Colonic mucosa (tissue), 4 donors: ENCODE data around the gene CNPPD1. TPM values are rescaled to one million over a fixed set of nuclear protein-coding genes. Genes with fewer than 3 reads are reported as not detected.

Experiments used
- DNase-seq: peaks from one replicate; pipeline ENCODE4 v3.0.0-alpha.2; 2020
- H3K27ac ChIP-seq: fragments of 200-600 bp; one replicate; pipeline ENCODE4 v1.8.0; 2021
- H3K27me3 ChIP-seq: fragments of 200-600 bp; one replicate; pipeline ENCODE4 v1.8.0; 2021
- H3K36me3 ChIP-seq: fragments of 200-600 bp; one replicate; pipeline ENCODE4 v1.8.0; 2021
- H3K4me1 ChIP-seq: fragments of 200-600 bp; one replicate; pipeline ENCODE4 v1.8.0; 2021; ENCODE audit warnings: mild to moderate bottlenecking
- H3K4me3 ChIP-seq: fragments of 200-600 bp; one replicate; pipeline ENCODE4 v1.8.0; 2021
- H3K9ac ChIP-seq, 2 donors: one replicate each; pipeline ENCODE4 v1.7.0; 2013; ENCODE audit warnings: control low read depth in 2 of 2, low read depth in 2 of 2, low read length in 2 of 2
- H3K9me3 ChIP-seq: fragments of 200-600 bp; one replicate; pipeline ENCODE4 v1.8.0; 2021
- intact Hi-C: fragments of 100-400 bp; cut with DNase I; formaldehyde crosslinking; loops from one replicate; pipeline ENCODE4 v1.14.1; 2022
- total RNA-seq, 2 donors: library from RNA; stranded (reverse); fragmentation: NEBNext Ultra II Directional in 1 of 2; extraction: Animal tissue kit (Norgen Biotek cat#: 25700) in 1 of 2; gene quantifications; one replicate each; pipeline ENCODE4 v1.2.1, GENCODE V29; 2021
- TF ChIP-seq, protein P1 (sequence below): fragments of 200-600 bp; IDR thresholded peaks from one replicate; pipeline ENCODE4 v1.8.0; 2022; ENCODE audit warnings: antibody characterized with exemption, mild to moderate bottlenecking
- donor health status: healthy.
- donor health status: DM: no; HTN: no; CAD: no.
- donor health status: DM: no; HTN: no; CAD: no.

CNPPD1 gene
- total RNA-seq, 2 donors from 2014 or later: 80.7 to 98.2 TPM

DNA sequence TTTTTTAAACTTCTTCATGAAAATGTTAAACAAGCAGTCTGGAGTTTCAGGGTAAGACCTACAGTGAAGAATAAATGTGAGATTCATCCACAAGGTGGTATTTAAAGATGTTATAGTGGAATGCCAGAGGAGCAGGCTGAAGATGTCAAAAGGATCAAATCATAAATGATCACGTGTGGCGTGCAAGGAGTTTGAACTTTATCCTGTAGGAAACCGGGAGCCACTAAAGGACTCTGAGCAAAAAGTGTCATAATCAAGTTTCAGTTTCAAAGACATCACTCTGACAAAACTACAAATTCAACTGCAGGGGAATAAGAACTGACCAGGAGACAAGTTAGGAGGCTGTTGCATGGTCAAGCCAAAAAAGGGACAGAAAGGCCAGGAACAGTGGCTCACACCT lies 36.0 kb downstream of the CNPPD1 start:
- TF ChIP-seq, protein P1, sequence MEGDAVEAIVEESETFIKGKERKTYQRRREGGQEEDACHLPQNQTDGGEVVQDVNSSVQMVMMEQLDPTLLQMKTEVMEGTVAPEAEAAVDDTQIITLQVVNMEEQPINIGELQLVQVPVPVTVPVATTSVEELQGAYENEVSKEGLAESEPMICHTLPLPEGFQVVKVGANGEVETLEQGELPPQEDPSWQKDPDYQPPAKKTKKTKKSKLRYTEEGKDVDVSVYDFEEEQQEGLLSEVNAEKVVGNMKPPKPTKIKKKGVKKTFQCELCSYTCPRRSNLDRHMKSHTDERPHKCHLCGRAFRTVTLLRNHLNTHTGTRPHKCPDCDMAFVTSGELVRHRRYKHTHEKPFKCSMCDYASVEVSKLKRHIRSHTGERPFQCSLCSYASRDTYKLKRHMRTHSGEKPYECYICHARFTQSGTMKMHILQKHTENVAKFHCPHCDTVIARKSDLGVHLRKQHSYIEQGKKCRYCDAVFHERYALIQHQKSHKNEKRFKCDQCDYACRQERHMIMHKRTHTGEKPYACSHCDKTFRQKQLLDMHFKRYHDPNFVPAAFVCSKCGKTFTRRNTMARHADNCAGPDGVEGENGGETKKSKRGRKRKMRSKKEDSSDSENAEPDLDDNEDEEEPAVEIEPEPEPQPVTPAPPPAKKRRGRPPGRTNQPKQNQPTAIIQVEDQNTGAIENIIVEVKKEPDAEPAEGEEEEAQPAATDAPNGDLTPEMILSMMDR: no peak
- H3K9me3 ChIP-seq: no peaks in the 10 kb centered on the region
- no peak overlapping the region for H3K27ac ChIP-seq
- no peaks in the 10 kb centered on the region for H3K36me3 ChIP-seq
- H3K9ac ChIP-seq: no peak overlapping the region
- H3K4me3 ChIP-seq: no peak overlapping the region
- intact Hi-C loops: no loop called here
- DNase-seq: no peak
- H3K27me3 ChIP-seq: no peaks in the 10 kb centered on the region
- H3K4me1 ChIP-seq: no peaks in the 10 kb centered on the region

DNA sequence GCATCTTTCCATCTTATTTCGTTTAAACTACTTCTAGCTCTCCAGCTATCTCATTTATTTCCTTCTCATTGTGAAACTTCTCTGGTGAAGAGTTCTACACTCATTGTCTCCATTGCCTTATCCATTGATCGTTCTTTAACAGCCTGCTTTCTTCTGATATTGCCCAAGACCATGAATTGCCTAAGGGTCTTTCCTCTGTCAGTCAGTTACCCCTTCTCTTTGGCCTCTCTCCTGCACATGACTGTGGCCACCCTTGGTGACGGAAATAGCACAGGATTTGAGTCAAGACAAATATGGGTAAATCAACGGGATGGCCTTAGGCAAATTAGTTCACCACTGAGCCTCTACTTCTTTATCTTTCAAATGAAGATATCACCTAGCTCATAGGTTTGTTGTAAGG lies 42.7 kb downstream of the CNPPD1 start:
- TF ChIP-seq, protein P1: no peak
- H3K4me3 ChIP-seq: no peak overlapping the region
- no peaks in the 10 kb centered on the region for H3K27me3 ChIP-seq
- DNase-seq: no peak
- H3K9me3 ChIP-seq: no peaks in the 10 kb centered on the region
- no peak overlapping the region for H3K27ac ChIP-seq
- no peaks in the 10 kb centered on the region for H3K4me1 ChIP-seq
- H3K9ac ChIP-seq: no peak overlapping the region
- no peaks in the 10 kb centered on the region for H3K36me3 ChIP-seq
- intact Hi-C loops: no loop called here

DNA sequence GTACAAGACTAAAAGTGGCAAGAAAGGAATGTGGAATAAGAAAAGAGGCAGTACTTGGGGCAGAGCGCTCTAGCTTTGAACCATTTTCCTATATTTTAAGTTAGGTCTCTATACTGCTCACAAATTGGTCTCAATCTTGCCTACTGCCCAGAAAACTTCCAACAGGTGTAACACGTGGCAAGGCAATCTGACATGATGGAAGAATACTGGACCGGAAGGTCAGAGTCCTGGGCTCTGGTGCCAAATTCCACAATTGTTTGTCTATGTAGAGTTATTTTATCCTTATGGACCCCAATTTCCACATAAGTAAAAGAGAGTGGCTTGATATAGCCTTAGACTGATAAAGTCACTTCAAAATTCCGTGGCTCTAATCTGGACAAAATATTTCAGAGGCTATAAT lies 45.0 kb downstream of the CNPPD1 start:
- Histone ChIP-seq H3K9me3 (no peaks in the 10 kb centered on the region), H3K4me1 (peaks cover 4% of the 10 kb centered on the region), H3K9ac (no peak overlapping the region), H3K36me3 (no peaks in the 10 kb centered on the region), H3K27ac (no peak overlapping the region), H3K4me3 (no peak overlapping the region), H3K27me3 (no peaks in the 10 kb centered on the region)
- intact Hi-C loops: no loop called here
- TF ChIP-seq, protein P1: no peak
- DNase-seq: no peak

DNA sequence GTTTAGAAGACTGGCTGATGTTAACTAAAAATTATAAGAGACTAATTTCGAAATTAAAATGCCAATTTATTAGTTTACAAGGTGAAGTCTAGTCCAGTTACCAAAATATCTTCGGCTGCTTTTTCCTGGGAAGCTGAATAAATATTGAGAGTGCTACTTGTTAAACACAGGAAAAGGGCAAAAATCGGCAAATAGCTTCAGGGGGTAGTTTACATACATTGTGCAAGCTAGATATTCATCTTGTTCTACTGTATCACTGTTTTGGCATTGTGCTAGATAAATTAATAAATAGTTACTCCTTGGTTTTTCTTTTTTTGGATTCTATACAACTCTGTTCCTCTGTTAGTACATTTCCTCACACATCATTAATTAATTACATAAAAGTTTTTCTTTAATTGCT lies 45.4 kb downstream of the CNPPD1 start:
- TF ChIP-seq, protein P1: no peak
- intact Hi-C loops: no loop called here
- no peak overlapping the region for H3K27ac ChIP-seq
- H3K9ac ChIP-seq: no peak overlapping the region
- H3K36me3 ChIP-seq: no peaks in the 10 kb centered on the region
- no peak for DNase-seq
- no peaks in the 10 kb centered on the region for H3K27me3 ChIP-seq
- H3K4me1 ChIP-seq: peaks cover 4% of the 10 kb centered on the region
- no peaks in the 10 kb centered on the region for H3K9me3 ChIP-seq
- no peak overlapping the region for H3K4me3 ChIP-seq

DNA sequence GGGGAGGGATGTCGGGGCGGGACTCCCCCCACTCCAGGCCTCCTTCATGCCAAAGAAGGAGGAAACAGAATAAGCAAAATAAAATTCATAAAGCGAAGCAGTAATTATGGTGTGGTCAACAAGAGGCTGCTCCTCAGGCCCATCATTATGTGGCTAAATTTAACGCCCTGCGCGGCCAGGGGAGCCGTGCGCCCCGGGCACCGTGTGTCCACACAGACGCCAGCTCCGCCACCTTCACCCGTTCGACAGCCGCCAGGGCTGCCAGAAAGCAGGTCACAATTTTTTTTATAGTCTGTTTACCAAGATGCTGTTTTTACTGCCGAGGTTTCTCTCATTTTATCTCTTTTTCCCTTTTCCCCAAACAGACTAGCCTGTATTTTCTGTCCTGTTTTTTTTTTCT lies 47.1 kb downstream of the CNPPD1 start:
- Histone ChIP-seq H3K27me3 (no peaks in the 10 kb centered on the region), H3K9me3 (no peaks in the 10 kb centered on the region), H3K4me1 (peaks cover 4% of the 10 kb centered on the region), H3K27ac (no peak overlapping the region), H3K9ac (no peak overlapping the region), H3K4me3 (no peak overlapping the region), H3K36me3 (no peaks in the 10 kb centered on the region)
- intact Hi-C loops: no loop called here
- DNase-seq: no peak
- TF ChIP-seq, protein P1: no peak

DNA sequence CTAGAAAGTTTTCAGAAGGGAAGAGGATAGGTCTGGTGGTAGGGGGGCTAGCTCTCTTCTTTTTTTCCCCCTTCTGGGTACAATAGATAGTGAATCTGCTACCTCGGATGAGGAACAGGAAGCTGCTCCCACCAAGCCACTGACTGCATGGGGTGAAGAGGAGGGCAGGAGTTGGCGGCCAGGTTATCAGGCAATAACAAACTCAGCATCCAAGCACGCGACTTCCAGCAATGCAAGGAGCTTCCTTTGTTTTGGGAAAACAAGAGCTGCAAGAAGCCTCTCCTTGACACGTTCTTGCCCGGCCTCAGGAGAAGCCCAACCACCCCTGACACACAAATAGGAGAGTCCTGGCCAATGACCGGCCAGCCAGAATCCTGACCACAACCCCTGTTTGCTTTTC lies 48.3 kb downstream of the CNPPD1 start:
- Histone ChIP-seq H3K4me1 (peaks cover 4% of the 10 kb centered on the region), H3K9ac (no peak overlapping the region), H3K36me3 (no peaks in the 10 kb centered on the region), H3K27me3 (no peaks in the 10 kb centered on the region), H3K27ac (no peak overlapping the region), H3K4me3 (no peak overlapping the region), H3K9me3 (no peaks in the 10 kb centered on the region)
- no peak for DNase-seq
- TF ChIP-seq, protein P1: no peak
- intact Hi-C loops: no loop called here
